GM10248 (cell line): ENCODE data around the gene FHIT.

Experiments
- CTCF ChIA-PET: fragments of 300-600 bp; sonication (Branson Sonifier 250); formaldehyde crosslinking; extraction: SDS; loops from one replicate; lab custom pipeline; 2021; ENCODE audit warnings: antibody characterized with exemption; lab: Yijun Ruan, JAX
- POLR2A ChIA-PET: fragments of 350-650 bp; sonication (Branson Sonifier 250); formaldehyde crosslinking; extraction: SDS; loops from one replicate; lab custom pipeline; 2020; ENCODE audit warnings: antibody characterized with exemption; lab: Yijun Ruan, JAX
- DNase-seq: peaks from one replicate; pipeline ENCODE4 v3.0.0; 2012; ENCODE audit errors: extremely low spot score
- TF ChIP-seq, protein P1 (sequence below): IDR thresholded peaks from 2 replicates; pipeline ENCODE4 v1.5.1; 2012; ENCODE audit warnings: mild to moderate bottlenecking, low read depth; ENCODE audit errors: extremely low read depth, missing control alignments, control extremely low read depth

The FHIT gene

DNA sequence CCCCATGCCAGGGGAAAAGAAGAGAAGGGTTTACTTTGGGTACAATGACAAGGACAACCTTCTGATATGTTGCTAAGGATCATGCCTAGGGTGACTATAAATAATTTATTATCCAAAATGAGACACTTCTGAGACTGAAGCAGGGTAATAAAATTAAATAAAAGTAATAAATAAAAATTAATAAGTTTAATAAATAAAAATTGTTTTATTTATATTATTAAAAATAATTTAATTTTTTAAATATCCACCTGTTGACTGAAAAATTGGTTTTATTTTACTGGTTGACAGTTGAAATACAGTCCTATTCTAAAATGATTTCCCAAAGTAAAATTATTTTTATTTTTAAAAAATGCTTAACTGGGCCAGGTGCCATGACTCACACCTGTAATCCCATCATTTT lies 102.0 kb downstream of the FHIT start:
- TF ChIP-seq, protein P1, sequence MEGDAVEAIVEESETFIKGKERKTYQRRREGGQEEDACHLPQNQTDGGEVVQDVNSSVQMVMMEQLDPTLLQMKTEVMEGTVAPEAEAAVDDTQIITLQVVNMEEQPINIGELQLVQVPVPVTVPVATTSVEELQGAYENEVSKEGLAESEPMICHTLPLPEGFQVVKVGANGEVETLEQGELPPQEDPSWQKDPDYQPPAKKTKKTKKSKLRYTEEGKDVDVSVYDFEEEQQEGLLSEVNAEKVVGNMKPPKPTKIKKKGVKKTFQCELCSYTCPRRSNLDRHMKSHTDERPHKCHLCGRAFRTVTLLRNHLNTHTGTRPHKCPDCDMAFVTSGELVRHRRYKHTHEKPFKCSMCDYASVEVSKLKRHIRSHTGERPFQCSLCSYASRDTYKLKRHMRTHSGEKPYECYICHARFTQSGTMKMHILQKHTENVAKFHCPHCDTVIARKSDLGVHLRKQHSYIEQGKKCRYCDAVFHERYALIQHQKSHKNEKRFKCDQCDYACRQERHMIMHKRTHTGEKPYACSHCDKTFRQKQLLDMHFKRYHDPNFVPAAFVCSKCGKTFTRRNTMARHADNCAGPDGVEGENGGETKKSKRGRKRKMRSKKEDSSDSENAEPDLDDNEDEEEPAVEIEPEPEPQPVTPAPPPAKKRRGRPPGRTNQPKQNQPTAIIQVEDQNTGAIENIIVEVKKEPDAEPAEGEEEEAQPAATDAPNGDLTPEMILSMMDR = no peak
- ChIA-PET CTCF (no interaction called here), POLR2A (no interaction called here)
- no peak for DNase-seq

DNA sequence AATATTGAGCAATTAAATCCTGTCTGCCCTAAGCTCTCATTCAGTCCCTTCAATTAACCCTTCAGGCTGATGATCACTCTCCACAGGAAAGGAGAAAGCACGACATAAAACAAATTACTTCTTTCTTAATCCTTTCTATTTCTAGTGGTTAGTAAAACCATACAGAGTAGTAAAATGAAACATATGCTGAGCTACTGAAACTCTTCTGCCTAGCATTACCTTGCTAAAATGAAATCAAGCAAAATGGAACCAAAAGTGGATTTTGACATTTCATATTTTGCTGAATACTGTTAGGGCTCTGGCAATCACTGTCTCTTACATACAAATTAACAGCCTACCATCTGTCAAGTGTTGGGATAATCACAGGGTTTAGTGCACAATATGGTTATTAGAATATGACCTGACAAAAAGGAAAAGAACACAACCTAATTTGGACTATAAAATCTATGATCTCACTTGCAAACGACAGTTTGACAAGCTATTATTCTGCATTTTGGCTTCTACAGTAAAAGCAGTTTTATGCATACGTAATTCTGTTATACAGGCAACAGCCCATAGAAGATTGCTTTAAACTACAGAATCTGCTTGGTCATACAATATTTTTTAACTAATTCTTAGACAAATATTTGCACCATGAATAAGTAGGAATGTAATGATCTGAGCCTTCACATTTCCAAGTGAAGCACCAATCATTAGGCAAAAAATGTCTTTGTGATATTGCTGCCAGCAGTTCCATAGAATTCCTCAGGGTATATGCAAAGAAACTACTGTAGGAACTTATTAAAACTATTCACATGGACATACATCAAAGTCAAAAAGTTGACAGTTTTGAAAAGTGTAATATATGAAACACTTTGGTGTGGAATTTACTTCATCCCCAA lies 105.0 kb downstream of the FHIT start:
- ChIA-PET CTCF (no interaction called here), POLR2A (no interaction called here)
- TF ChIP-seq, protein P1 = no peak
- no peak for DNase-seq

DNA sequence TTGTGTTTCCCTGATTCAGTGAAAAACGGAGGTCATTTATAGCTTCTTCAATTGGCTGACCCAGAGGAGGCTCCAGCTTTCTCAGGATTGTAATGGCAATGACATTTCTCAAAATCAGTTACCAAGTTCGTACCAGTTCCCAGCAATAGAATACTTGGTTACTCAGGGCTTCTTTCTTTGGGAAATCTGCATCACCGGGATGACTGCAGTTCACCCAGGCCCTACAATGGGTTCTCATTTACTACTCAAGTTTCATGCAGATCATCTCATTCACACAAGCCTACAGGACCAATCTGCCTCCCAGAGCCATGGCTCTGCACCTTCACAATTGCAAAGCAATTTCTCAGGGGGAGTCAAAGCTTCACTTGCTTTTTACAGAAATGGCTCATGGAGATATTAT lies 109.6 kb downstream of the FHIT start:
- no peak for DNase-seq
- TF ChIP-seq, protein P1 = no peak
- ChIA-PET POLR2A (no interaction called here), CTCF (interaction anchor here (1.2 to 1.3 kb wide), 2 partner anchors 10 to 30 kb away, joined by 3 to 5 read pairs; no protein-coding TSS in a partner anchor)

DNA sequence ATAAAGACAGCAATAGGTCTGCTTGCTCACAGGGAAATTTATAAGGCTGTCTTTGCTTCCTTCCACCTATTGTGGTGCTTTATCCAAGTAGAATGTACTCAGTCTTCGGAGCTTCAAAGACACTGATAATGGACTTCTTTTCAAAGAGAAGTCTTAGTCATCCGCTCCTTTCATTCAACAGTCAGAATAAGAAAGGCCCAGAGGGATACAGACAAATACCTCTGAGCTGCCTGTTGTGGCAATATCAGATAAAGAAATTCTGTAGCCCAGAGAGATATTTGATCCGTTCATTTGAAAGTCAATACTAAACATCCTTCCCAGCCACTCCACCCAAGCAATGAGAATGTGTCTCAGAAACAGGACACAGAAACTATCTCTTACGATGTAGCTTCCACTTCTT lies 110.0 kb downstream of the FHIT start:
- CTCF ChIA-PET = interaction anchor here (1.3 kb wide), 1 partner anchor 11 kb away, joined by 5 read pairs; no protein-coding TSS in a partner anchor

DNA sequence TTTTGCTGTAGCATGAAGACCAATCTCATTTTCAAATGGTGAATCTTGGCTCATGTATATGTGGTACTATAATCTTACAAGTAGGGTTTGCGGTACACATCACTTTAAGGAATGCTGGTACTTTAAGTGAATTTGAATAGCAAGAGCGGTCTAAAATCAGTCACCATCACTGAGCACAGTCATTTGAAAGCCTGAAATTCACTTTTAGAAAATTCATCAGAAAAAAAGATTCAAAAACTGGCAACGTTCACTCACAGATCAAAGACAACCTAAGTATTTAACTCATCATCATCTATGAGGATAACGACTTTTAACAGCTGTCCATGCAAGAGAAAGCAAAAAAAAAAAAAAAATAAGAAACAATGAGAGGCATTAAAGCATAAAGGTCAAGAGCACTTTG lies 111.6 kb downstream of the FHIT start:
- TF ChIP-seq, protein P1 = no peak
- CTCF ChIA-PET = interaction anchor here (1.0 kb wide), 1 partner anchor 13 kb away, joined by 3 read pairs; no protein-coding TSS in a partner anchor
- POLR2A ChIA-PET = no interaction called here
- DNase-seq = no peak

More for the DNA sequence above, 110.0 kb downstream of the FHIT start:
- DNase-seq = no peak
- TF ChIP-seq, protein P1 = no peak
- POLR2A ChIA-PET = no interaction called here

DNA sequence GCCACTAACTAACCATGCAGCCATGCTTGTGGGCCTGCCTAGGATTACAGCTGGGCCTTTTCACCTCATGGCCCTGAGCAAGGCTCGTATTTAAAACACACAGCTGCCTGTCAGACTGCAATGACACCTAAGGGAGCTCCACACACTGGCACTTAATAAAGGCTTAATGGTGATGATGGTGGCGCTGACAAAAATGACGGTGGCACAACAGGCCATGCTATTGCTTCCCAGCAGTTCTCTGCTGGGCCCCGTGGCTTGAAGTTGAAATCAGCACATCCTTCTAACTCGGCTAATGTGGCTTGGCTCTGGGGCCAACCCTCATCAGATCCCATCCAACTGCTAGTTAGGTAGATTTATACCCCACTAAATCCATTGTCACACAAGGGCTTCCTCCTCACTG lies 112.9 kb downstream of the FHIT start:
- POLR2A ChIA-PET = no interaction called here
- CTCF ChIA-PET = interaction anchor here (1.2 kb wide), 1 partner anchor 10 kb away, joined by 3 read pairs; no protein-coding TSS in a partner anchor

More for the DNA sequence above, 112.9 kb downstream of the FHIT start:
- TF ChIP-seq, protein P1 = no peak
- no peak for DNase-seq
